Esophagus squamous epithelium (tissue), 5 donors: Measurements from ENCODE around the gene CNTNAP5. TPM values are rescaled to one million over a fixed set of nuclear protein-coding genes. Genes with fewer than 3 reads are reported as not detected.

Source experiments
- DNase-seq: peaks from one replicate; lab custom pipeline; 2025; lab: John Stamatoyannopoulos, UW
- H3K27ac ChIP-seq, 4 donors: fragments of 200-600 bp; sonication (generic); one replicate each; pipeline ENCODE4 v1.5.1; 2016 to 2019; ENCODE audit warnings: mild to moderate bottlenecking in 1 of 4
- H3K27me3 ChIP-seq, 4 donors: fragments of 200-600 bp; sonication (generic); 1 replicate in 3 of 4; 2 replicates in 1 of 4; pipeline versions ENCODE4 v1.5.1 to v1.6.0; 2017 to 2021; ENCODE audit warnings: antibody characterized with exemption in 1 of 4
- H3K36me3 ChIP-seq, 3 donors: fragments of 200-600 bp; sonication (generic); one replicate each; pipeline ENCODE4 v1.5.1; 2016 to 2019
- H3K4me1 ChIP-seq, 3 donors: fragments of 200-600 bp; sonication (generic); one replicate each; pipeline ENCODE4 v1.5.1; 2017 to 2019
- H3K4me3 ChIP-seq, 4 donors: fragments of 200-600 bp; sonication (generic); 1 replicate in 3 of 4; 2 replicates in 1 of 4; pipeline ENCODE4 v1.5.1; 2016 to 2019; ENCODE audit warnings: mild to moderate bottlenecking in 2 of 4, moderate library complexity in 1 of 4
- H3K9me3 ChIP-seq, 3 donors: fragments of 200-600 bp; sonication (generic); one replicate each; pipeline ENCODE4 v1.5.1; 2016 to 2019
- CTCF ChIP-seq, 6 experiments: fragments of 450-650 bp in 4 of 6; fragments of 200-600 bp in 2 of 6; sonication (generic) in 2 of 6; IDR thresholded peaks; one replicate each; pipeline ENCODE4 v1.5.1; 2016 to 2019; ENCODE audit warnings: antibody characterized with exemption in 6 of 6, mild to moderate bottlenecking in 4 of 6, moderate library complexity in 4 of 6
- POLR2A ChIP-seq, 4 donors: fragments of 450-650 bp; IDR thresholded peaks; one replicate each; pipeline ENCODE4 v1.6.1; 2017; ENCODE audit warnings: antibody characterized with exemption in 4 of 4, mild to moderate bottlenecking in 4 of 4, moderate library complexity in 3 of 4
- WGBS, 2 donors: methylation state at CpG; one replicate each; pipeline ENCODE4 v1.1.5; 2018; 5-methylcytosine and 5-hydroxymethylcytosine counted together
- intact Hi-C: fragments of 100-400 bp; cut with DNase I; formaldehyde crosslinking; loops from one replicate; pipeline ENCODE4 v1.15.0; 2022
- total RNA-seq, 4 donors: library from RNA; depleted of rRNA; stranded (reverse); fragments of >200 nt; gene quantifications; one replicate each; pipeline ENCODE4 v1.1.0, GENCODE V29; 2016
- donor health status: DM: yes; HTN: yes; CAD: no.

Gene CNTNAP5
- total RNA-seq, 4 donors from 2014 or later: not detected

GRCh38 chr2:124561486-124561885, 536.4 kb downstream of the CNTNAP5 start:
- H3K27me3 ChIP-seq: no peaks in the 10 kb centered on the region
- intact Hi-C loops: no loop called here
- no peaks in the 10 kb centered on the region for H3K4me1 ChIP-seq
- no peak for TF ChIP-seq CTCF (IDR thresholded peaks at IDR 0.05)
- TF ChIP-seq POLR2A (IDR thresholded peaks at IDR 0.05): no peak
- no peak overlapping the region for H3K27ac ChIP-seq
- H3K36me3 ChIP-seq: no peaks in the 10 kb centered on the region
- no peaks in the 10 kb centered on the region for H3K9me3 ChIP-seq
- DNase-seq: no peak
- H3K4me3 ChIP-seq: no peak overlapping the region
- 80 to 82% methylated on average over 2 of the region's 2 CpGs for WGBS, 2 donors

GRCh38 chr2:124563426-124563825, 538.3 kb downstream of the CNTNAP5 start:
- Histone ChIP-seq H3K27me3 (no peaks in the 10 kb centered on the region), H3K36me3 (no peaks in the 10 kb centered on the region), H3K4me1 (no peaks in the 10 kb centered on the region), H3K27ac (no peak overlapping the region), H3K9me3 (no peaks in the 10 kb centered on the region), H3K4me3 (no peak overlapping the region)
- DNase-seq: no peak
- intact Hi-C loops: no loop called here
- TF ChIP-seq CTCF (IDR thresholded peaks at IDR 0.05) (no peak), POLR2A (IDR thresholded peaks at IDR 0.05) (no peak)

- intact Hi-C loops: no loop called here
- H3K27me3 ChIP-seq: no peaks in the 10 kb centered on the region
- H3K4me3 ChIP-seq: no peak overlapping the region
- no peak for DNase-seq
- no peak overlapping the region for H3K27ac ChIP-seq
- H3K36me3 ChIP-seq: no peaks in the 10 kb centered on the region
- TF ChIP-seq POLR2A (IDR thresholded peaks at IDR 0.05) (no peak), CTCF (IDR thresholded peaks at IDR 0.05) (no peak)
- no peaks in the 10 kb centered on the region for H3K4me1 ChIP-seq
- H3K9me3 ChIP-seq: no peaks in the 10 kb centered on the region
These were observed 541.5 kb downstream of the CNTNAP5 start for GRCh38 chr2:124566518-124566970.

GRCh38 chr2:124570872-124571271, 545.8 kb downstream of the CNTNAP5 start:
- Histone ChIP-seq H3K4me3 (no peak overlapping the region), H3K27me3 (no peaks in the 10 kb centered on the region), H3K4me1 (no peaks in the 10 kb centered on the region), H3K36me3 (no peaks in the 10 kb centered on the region), H3K9me3 (no peaks in the 10 kb centered on the region), H3K27ac (no peak overlapping the region)
- intact Hi-C loops: no loop called here
- no peak for TF ChIP-seq POLR2A (IDR thresholded peaks at IDR 0.05)
- no peak for TF ChIP-seq CTCF (IDR thresholded peaks at IDR 0.05)
- DNase-seq: no peak

GRCh38 chr2:124571836-124572235, 546.7 kb downstream of the CNTNAP5 start:
- no peak for DNase-seq
- Histone ChIP-seq H3K9me3 (no peaks in the 10 kb centered on the region), H3K36me3 (no peaks in the 10 kb centered on the region), H3K4me3 (no peak overlapping the region), H3K4me1 (no peaks in the 10 kb centered on the region), H3K27me3 (no peaks in the 10 kb centered on the region), H3K27ac (no peak overlapping the region)
- intact Hi-C loops: no loop called here
- 73 to 77% methylated on average over 2 to 3 of the region's 3 CpGs for WGBS, 2 donors
- TF ChIP-seq POLR2A (IDR thresholded peaks at IDR 0.05) (no peak), CTCF (IDR thresholded peaks at IDR 0.05) (no peak)
